TTC549 (cell line): ENCODE results near the gene TRIM27.
"Not testable (repeated sequence)": the region's sequence is repeated elsewhere in the genome, so short reads cannot be mapped to it uniquely, and the experiment has no call there.

ENCODE experiments used
- FAIRE-seq: peaks from 2 replicates; lab custom pipeline; 2012; peaks lifted over from hg19 to GRCh38; lab: Jason Lieb, UNC

Gene TRIM27

GRCh38 chr6:28864326-28864923 is 59.4 kb downstream of the TRIM27 start:
- no peak for FAIRE-seq

- no peak for FAIRE-seq
Measured at GRCh38 chr6:28863604-28864325, 60.0 kb downstream of the TRIM27 start.

GRCh38 chr6:28862077-28862476 is 61.7 kb downstream of the TRIM27 start:
- no peak for FAIRE-seq

GRCh38 chr6:28861339-28861738 is 62.4 kb downstream of the TRIM27 start:
- no peak for FAIRE-seq

- no peak for FAIRE-seq
Measured at GRCh38 chr6:28860581-28860980, 63.2 kb downstream of the TRIM27 start.

GRCh38 chr6:28858963-28859362 is 64.8 kb downstream of the TRIM27 start:
- FAIRE-seq: no peak

- FAIRE-seq: no peak
Measured at GRCh38 chr6:28856620-28857005, 67.2 kb downstream of the TRIM27 start.

GRCh38 chr6:28854405-28854804 is 69.4 kb downstream of the TRIM27 start:
- not testable (repeated sequence) for FAIRE-seq
